Measurements from ENCODE around the gene TOM1L1.

The TOM1L1 gene

DNA sequence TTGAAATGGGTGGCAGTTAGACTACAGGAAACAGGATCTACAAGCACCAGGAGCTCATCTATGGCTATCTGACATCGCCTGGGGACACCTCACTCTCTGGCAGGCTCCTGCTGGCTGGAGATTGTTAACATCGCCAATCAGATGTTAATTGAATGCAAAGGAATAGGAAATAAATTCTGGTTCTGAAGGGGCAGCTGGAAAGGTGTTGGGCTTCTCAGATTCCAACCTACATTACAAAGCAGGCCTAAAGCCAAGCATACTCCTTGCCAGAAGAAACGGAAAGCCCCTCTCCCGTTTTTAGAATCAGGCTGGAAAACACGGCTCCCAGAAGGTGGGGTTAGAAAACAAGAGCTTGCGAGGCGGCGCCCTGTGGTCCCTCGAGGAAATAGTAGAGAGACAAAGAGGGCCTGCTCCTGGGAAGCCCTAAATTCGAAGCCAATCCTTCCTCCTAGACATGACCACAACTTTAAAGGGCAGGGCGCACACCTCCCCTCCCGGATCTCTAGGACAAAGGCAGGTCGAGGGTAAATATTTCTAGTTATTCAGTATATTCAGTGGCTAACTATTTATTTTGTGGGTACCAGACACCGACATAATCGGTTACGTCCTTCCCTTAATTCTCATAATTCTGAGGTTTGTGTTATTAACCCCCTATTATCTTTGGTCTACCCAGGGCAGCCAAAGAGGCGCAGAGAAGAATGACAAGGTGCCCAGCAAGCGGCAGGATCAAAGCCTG lies 763 bp upstream of the TOM1L1 start:
- DNase-seq = no peak

DNA sequence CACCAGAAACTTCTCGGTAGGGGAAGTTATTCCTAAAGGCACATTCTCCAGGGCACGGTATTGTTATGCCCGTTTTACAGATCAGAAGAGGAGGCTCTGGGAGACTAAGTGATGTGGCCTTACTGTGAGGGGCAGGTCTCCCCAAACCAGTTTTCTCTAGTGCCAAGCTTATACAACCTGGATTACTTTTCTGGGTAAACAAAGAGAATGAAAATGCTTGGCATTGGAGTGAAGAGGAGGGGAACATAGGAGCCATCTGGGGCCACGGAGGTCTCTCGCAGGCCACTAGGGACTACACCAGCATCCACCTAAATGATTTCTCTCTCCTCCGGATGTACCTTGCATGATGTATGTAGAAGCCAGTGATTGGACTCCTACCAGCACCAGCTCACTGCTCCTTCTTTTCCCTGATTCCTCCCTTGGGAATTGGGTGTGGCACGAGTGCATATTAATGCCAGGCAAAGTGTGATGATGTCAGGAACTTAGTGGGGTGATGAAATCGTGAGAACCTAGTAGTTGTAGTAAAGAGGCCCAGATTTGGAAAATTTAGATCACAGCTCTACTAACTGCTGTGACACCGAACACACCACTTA lies 674 bp downstream of the TOM1L1 start:
- no peak for DNase-seq

DNA sequence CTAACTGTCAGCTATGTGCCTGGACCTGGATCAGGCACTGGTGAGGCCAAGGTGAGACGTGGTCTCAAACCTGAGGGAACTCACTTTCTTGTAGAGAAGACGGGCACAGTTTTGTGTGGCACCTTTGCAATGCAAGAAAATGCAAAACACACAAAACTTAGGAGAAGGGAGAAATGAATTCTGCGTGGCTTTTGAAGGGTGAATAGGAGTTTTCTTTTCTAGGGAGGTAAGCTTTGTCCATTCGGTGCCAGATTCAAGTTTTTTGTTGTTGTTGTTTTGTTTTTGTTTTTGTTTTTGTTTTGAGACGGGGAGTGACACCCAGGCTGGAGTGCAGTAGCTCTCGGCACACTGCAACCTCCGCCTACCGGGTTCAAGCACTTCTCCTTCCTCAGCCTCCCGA lies 1.4 kb downstream of the TOM1L1 start:
- DNase-seq = no peak

DNA sequence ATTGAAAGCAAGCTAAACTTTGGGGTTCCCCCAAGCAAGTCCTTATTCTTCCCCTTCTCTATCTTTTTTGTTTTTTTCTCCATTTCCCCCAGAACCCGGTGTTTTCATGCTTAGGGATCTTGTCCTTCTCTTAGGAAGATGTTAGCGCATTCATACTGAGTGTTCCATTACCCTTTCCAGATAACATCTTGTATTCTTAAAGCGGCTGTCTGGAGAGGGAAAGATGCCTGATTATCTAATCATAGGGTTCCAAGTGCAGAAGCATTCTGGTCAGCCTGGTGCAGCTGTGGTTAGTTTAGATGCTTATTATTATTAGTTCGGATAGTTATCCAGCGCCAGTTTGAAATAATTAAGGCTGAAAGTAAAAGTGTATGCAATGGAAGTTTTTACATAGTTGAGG lies 2.0 kb downstream of the TOM1L1 start:
- no peak for DNase-seq

DNA sequence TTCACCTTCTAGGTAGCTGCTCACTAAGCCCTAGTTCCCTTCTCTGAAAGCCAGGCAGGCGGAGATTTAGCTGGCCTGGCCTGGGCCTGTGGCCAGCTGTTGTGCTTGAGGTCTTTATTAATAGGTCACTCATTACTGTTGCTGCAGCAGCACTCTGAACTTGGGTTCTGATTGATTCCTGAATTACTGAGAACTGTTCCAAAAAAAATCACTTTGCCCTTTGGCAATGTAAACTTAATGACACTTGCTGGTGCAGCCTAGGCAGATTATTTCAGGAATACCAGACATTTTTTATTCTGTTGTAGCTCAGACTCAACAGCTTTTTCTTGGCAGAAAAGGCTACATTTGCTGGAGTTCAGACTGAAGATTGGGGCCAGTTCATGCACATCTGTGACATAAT lies 2.7 kb downstream of the TOM1L1 start:
- DNase-seq = no peak

DNA sequence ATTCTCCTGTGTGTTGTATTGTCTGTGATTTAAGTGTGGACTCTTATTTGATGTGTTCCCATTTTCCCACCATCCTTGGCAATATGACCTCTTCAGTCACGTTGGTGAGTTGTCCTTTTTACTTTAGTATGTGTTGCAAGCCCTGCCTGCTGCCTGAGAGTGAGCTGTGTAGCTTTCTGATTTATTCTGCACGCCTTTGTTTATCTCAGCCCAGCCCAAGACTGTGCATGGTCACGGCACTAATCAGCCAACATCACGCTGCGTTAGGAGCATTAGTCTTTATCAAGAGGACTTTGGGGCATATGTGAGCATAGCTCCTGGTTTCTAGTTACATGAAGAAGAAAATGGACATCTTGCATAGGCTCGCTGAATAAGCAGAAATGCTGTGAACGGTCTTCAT lies 6.0 kb downstream of the TOM1L1 start:
- DNase-seq = no peak

DNA sequence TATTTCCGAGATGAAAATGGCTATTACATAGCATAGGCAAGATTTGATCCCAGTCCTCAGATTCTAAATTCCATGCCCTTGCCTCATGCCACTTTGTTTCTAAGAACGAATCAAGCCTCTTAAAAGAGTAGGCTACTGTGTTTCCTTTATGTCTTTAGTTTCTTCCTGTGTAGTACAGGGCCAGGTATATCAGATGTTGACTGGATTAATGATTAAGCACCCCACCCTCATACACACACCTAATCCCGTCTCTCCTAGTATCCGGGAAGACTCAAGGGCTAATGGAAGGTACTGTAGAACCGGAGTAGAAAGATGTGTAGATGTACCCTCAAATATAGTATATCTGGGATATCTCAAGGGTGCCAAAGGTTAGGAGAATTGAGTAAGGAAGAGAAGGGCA lies 6.7 kb downstream of the TOM1L1 start:
- DNase-seq = no peak

DNA sequence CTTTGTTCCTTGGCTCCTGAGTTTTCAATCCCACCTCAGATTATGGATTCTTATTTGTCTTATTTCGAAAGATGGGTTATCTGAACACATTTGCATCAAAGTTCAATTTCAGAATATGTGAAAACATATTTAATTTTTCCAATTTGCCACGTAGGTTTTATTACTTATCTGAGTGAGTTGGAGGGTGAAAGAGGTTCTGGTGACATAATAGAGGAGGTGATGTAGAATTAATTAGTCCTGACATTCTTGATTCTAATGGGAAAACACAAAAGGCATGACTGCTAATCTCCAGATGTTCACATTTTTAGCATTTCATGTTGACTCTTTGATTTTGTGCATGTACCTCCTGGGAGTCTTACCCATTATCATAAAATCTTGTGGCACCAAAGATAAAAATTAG lies 9.1 kb downstream of the TOM1L1 start:
- no peak for DNase-seq

DNA sequence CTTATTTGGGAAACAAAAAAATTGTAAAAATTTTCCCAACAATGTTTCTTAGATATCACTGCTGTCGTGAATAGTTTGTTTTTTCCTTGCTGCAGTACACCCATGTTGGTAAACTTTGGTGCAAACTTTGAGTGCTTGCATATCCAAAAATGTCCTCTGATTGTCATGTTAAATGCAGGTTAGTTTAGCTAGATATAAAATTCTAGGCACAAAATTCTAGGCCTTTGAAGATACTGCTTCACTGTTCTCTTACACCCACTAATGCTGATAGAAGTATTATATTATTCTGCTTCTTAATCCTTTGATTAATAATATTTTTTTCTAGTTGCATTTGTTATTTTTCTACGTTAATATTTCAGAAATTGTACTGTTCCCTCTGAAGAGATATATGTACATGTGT lies 16.1 kb downstream of the TOM1L1 start:
- DNase-seq = no peak

DNA sequence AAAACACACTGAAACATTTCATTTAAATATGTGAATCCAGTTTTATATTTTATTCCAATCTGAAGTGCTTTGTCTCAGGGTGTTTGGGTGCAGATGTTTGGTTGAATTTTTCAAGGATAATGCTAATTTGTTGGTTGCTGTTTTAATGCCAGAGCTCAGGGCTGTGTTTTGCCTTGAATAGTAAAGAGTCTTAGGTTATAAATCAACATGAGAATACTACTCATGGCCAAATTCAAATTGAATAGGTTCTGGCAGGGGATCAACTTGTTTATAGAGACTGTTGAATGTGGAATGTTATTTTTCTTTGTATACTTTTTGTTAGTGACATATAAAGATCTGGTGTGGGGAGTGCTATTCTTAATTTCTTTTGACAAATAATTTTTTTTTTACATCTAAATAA lies 18.8 kb downstream of the TOM1L1 start:
- DNase-seq = no peak

DNA sequence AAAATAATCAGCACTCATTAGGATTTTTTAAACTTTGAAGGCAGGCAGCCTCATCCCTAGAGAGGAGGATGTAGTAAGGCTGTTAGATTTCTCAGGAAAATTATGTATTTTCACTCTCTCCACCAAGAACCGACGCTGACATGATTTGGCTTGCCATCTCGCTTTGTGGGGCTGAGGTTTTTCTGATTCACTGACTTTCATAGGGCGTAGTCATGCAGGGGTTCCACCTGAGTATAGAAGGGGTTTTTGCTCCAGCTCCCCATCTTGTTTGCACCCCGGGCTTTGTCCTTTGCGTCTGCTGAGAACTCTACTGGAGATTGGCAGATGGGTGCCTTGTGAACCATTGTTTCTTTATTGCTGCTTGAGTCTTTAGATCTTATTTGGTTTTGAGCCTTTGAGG lies 20.2 kb downstream of the TOM1L1 start:
- DNase-seq = no peak

DNA sequence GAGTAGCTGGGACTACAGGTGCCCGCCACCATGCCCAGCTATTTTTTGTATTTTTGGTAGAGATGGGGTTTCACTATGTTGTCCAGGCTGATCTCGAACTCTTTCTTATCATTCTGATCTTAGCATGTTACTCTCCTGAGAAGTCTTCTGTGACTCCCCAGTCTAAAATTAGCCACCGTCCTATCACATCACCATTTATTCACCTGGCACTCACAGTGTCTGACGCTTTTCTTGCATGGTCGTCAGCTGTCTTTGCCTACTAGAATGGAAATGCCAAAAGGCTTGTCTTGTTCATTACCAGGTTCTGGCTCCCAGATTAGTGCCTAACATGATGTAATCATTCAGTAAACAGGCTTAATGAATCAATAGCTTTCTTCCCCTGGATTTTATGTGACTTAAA lies 23.8 kb downstream of the TOM1L1 start:
- DNase-seq = no peak

DNA sequence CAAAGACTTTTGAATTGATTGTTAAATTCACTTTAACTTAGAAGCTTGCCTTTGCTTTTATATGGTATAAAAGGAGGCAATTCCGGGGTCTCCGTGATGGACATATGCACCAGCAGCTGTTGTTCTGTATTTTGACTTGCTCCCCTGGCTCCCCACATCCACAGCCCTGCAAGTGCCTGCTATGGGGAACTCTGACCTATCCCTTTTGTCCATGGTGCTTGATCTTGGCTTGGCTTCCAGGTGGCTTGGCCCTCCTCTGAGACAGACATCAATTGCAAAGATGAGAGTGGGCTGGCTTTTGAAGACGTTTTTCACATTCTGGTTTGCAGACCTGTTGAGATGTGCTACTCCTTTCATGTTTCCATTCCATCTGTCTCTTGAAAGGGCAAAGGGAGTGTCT lies 26.9 kb downstream of the TOM1L1 start:
- DNase-seq = no peak

DNA sequence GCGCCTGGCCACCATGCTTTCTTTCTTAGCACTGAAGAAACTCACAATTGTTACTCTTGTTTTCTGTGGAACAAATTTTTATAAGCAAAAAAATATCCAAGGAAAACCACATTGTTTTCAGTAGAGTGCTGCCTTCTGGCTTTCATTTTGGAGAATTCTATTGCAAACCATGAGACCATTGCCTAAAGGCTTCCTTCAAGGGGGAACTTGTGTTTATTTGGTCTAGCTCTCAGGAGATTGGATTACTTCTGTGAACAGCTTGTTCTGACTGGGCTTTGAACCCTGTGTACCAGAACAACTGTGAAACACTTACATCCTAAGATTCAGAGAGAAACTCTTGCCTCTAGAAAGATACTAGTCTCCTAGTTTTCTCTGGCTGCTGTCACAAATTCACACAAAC lies 32.1 kb downstream of the TOM1L1 start:
- no peak for DNase-seq

DNA sequence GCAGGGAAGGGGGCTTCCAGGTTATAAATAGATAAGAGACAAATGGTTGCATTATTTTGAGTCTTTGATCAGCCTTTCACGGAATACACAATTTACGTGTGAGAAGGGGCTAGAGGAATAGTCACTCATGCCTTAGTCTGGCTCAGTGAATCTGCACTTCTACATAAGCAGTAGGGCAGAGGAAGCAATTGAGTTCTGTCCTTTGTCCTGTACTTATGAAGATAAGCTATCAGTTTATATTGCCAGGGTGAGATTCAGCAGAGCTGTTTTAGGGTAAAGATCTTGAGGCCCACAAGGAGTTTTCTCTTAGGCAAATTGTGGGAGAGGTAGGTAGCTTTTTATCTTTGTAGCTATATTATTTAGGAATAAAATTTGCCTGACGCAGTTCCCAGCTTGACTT lies 33.3 kb downstream of the TOM1L1 start:
- no peak for DNase-seq

DNA sequence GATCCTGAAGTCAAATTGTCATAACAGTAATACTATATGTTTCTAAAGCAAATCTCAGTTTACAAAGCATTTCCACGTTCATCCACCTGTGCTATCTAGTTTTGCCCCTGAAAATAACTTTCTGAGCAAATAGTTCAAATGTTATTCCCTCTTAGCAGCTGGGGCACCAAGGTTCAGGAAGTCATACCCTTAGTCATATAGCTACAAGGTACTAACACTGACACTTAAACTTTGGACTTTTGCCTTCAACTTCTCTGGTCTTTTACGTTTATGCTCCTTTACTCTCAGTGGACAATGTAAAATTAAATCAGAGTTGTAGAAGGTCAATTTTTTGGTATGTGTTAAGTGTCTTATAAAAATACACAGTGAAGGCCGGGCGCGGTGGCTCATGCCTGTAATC lies 34.8 kb downstream of the TOM1L1 start:
- no peak for DNase-seq

DNA sequence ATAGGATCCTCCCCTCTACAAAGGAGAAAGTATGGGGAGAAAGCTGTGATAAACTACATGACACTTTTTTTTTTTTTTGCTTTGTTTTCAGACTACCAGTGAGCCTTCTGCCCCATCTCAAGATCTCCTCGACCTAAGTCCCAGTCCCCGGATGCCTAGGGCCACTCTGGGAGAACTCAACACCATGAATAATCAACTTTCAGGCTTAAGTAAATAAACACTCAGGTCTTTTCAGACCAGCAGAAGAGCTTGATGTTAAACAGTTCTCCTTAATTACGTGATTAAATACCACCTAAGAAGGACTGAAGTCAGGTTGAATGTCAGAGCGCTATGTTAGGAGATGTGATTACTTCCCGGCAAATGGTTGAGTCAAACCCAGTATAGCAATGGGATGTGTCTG lies 36.4 kb downstream of the TOM1L1 start:
- no peak for DNase-seq

DNA sequence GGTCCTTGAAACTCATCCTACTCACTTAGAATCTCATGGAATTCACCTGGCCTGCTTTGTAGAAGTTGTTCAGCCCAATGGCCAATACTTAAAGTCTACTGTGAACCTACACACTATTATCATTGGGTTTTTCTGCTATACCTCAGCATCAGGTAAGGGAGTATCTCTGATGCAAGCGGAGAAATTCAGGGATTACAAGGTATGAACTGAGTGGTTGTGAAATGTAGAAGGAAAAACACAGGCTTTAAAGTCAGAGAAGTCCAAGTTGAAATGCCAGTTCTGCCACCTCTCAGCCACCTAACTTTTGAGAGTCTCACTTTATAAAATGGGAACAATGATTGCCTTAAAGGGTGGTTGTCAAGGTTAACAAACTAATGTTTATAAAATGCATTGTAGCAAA lies 36.8 kb downstream of the TOM1L1 start:
- DNase-seq = no peak

DNA sequence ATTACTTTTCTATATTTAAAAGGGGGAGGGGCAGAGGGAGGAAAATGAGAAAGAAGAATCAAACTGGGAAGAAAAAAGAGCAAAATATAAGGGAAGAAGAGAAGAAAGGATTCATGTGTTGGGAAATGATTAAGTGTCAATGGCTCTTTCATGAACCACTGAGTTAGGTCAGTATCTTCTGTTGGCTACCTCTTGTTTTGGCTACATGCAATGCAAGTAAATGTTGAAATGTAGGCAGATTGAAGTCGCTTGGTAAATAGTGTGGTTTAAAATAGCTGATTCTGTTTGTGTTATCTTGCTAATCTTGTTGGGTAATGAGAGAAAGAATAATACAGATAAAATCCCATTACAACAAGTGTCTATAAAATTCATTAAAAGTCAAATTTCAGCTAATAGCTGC lies 40.6 kb downstream of the TOM1L1 start:
- no peak for DNase-seq

DNA sequence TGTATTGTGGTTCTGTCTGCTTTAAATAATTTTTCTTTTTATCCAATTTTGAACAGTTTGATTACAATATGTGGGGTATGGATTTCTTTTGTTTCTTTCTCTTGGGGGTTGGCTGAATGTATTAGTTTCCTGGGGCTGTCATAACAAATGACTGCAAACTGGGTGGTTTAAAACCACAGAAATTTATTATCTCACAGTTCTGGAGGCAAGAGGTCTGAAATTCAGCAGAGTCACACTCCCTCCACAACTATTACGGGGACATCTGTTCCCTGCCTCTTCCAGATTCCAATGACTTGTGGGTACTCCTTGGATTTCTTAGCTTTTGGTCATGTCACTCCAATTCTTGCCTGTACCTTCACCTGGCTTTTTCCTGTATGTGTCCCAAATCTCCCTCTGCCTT lies 44.1 kb downstream of the TOM1L1 start:
- no peak for DNase-seq

DNA sequence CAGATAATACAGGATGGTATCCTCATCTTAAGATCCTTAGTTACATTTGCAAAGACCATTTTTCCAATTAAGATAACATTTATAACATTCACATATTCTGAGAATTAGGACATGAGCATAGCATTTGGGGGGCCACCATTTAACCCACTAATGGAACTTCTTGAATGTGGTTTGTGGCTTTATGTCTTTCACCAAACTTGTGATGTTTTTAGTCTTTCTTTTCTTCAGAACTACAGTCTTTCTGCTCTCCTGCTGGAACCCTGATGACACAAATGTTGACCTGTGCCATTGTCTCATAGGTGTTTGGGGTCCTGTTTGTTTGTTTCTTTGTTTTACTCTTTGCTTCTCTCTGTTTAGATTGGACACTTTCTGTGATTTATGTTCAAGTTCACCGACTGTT lies 44.6 kb downstream of the TOM1L1 start:
- DNase-seq = no peak

DNA sequence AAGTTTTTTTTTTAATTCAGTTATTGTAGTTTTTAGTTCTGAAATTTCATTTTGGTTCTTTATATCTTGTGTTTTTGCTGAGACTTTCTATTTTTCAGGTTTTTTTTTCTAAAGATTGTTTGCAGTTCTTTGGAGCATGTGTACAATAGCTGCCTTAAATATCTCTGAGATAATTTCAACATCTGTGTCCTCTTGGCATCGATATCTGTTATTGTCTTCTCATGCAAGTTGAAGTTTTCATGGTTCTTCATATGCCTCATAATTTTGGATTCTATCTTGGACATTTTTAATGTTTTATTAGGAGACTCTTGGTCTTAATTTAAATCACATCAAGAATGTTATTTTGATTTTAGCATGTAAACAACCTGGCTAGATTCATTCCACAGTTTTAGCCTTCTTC lies 45.0 kb downstream of the TOM1L1 start:
- DNase-seq = no peak

DNA sequence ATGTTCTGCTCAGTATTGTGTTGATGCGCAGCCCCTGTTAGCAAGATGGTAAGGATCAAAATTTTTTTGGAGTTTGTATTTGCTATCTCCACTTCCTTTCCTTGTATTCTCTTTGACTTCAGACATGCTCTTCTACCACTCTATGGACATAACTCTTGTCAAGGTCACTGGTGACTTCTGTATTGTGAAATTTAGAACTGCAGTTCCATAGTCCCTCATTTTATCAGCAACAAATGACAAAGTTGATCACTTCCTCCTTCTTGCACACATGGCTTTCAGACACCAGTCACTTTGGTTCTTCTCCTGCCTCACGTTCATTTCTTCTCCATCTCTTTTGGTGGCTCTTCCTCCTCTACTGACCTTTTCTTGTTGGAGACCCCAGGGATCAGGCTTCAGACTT lies 46.7 kb downstream of the TOM1L1 start:
- DNase-seq = no peak

DNA sequence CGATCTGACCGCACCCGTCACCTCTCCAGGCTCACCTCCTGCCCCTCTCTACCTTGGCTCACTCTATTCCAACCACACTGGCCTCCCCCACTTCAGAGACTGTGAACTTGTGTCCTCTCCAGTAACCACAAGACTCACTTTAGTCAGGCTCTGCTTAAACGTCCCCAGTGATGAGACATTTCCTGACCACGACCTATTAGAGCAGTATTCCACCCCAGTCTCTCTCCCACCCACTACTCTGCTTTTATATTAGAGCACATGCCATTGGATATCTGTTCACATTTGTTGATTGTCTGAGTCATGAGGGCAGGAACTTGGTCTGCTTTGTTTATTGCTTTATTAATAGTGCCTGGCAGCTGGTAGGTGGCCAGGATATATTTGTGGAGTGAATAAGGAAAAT lies 47.7 kb downstream of the TOM1L1 start:
- no peak for DNase-seq

DNA sequence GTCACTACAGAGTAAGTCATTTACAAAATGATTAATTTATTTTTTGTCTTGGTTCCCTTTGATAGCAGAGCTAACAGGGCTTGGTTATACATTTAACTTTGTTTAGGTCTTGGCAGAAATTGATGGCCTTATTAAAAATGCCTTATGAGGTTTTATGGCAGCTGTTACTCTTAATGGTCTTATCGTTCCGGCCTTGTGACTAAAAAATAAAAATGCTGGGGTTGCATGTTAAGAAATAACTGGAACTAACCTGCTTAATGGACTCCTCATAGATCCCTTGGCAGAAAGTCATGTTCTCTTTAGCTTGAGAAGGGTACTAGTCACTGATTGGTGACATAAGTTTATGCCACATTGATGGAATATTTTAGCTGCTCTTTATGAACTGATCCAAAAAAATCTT lies 49.5 kb downstream of the TOM1L1 start:
- DNase-seq = no peak
